HCT116 (cell line): ENCODE measurements around the gene HEMGN. TPM values are rescaled to one million over a fixed set of nuclear protein-coding genes. Genes with fewer than 3 reads are reported as not detected.

Experiments
- ATAC-seq: fragments of 200-7000 bp; cut with Tn5 transposase; 2 replicates; pipeline ENCODE4 v1.9.1; 2020; ENCODE audit warnings: mild to moderate bottlenecking, moderate library complexity
- BruUV-seq: library from RNA; stranded (reverse); fragments of 400-500 nt; replicated peaks from 2 replicates; lab custom pipeline; 2021; lab: Mats Ljungman, UMichigan
- CTCF ChIA-PET: fragments of 300-600 bp; sonication (Branson Sonifier 250); formaldehyde crosslinking; loops from one replicate; lab custom pipeline; 2021; ENCODE audit warnings: antibody characterized with exemption; lab: Charles Lee
- POLR2A ChIA-PET: fragments of 300-600, 350-600 bp; sonication (Branson Sonifier 250); formaldehyde crosslinking; loops from one replicate; lab custom pipeline; 2021; ENCODE audit warnings: antibody characterized with exemption; lab: Charles Lee
- RAD21 ChIA-PET, 2 experiments: fragments of 300-600 bp; sonication (Branson Sonifier 250); formaldehyde crosslinking; loops; one replicate each; lab custom pipeline; 2023; ENCODE audit warnings: low total read pairs in 2 of 2; ENCODE audit not compliant: uncharacterized antibody in 2 of 2, unreplicated experiment in 2 of 2, low non-redundant PET in 1 of 2; lab: Charles Lee
- DNase-seq: peaks from one replicate; pipeline ENCODE4 v3.0.0-alpha.2; 2010; ENCODE audit warnings: low read depth, low spot score
- H2AFZ ChIP-seq: fragments of 200-600 bp; shearing (Covaris generic), sonication (generic); 2 replicates; pipeline ENCODE4 v1.6.1; 2017; ENCODE audit warnings: low read depth, mixed run types, mixed read lengths, antibody characterized with exemption, low read length; ENCODE audit not compliant: poor library complexity, severe bottlenecking
- H3K27ac ChIP-seq: 2 replicates; pipeline ENCODE4 v1.5.1; 2012; ENCODE audit warnings: low read depth, low read length
- H3K27me3 ChIP-seq: fragments of 200-600 bp; sonication (generic); 2 replicates; pipeline ENCODE4 v1.6.1; 2016; ENCODE audit warnings: mixed run types, low read length, mixed read lengths; ENCODE audit not compliant: insufficient read depth
- H3K36me3 ChIP-seq, 2 experiments: fragments of 200-500 bp in 1 of 2; fragments of 200-600 bp in 1 of 2; sonication (Bioruptor generic) in 1 of 2; sonication (generic) in 1 of 2; 2 replicates each; pipeline versions ENCODE4 v1.5.1 to v1.6.1; 2014 to 2016; ENCODE audit warnings: low read length in 2 of 2, inconsistent platforms in 1 of 2, mixed read lengths in 1 of 2, mixed run types in 1 of 2; ENCODE audit not compliant: insufficient read depth in 2 of 2, control insufficient read depth in 1 of 2
- H3K4me1 ChIP-seq, 2 experiments: fragments of 200-600 bp in 1 of 2; sonication (generic) in 1 of 2; 2 replicates each; pipeline versions ENCODE4 v1.5.1 to v1.6.1; 2012 to 2017; ENCODE audit warnings: low read length in 2 of 2, inconsistent platforms in 1 of 2, mild to moderate bottlenecking in 1 of 2, mixed read lengths in 1 of 2, mixed run types in 1 of 2, moderate library complexity in 1 of 2; ENCODE audit not compliant: insufficient read depth in 2 of 2, control insufficient read depth in 1 of 2
- H3K4me2 ChIP-seq: fragments of 200-600 bp; sonication (generic); 2 replicates; pipeline ENCODE4 v1.6.1; 2017; ENCODE audit warnings: mixed run types, low read length, mixed read lengths
- H3K4me3 ChIP-seq, 2 experiments: fragments of 200-600 bp in 1 of 2; sonication (generic) in 1 of 2; replicated peaks in 1 of 2; 2 replicates each; pipeline ENCODE4 v1.5.1; 2011 to 2016; ENCODE audit warnings: low read length in 2 of 2, control low read depth in 1 of 2, low read depth in 1 of 2, mild to moderate bottlenecking in 1 of 2, mixed read lengths in 1 of 2, mixed run types in 1 of 2
- H3K79me2 ChIP-seq: fragments of 200-600 bp; sonication (generic); 2 replicates; pipeline ENCODE4 v1.6.1; 2017; ENCODE audit warnings: mild to moderate bottlenecking, mixed run types, low read length, moderate library complexity, mixed read lengths; ENCODE audit not compliant: insufficient read depth
- H3K9ac ChIP-seq: fragments of 200-600 bp; sonication (generic); 2 replicates; pipeline ENCODE4 v1.6.1; 2016; ENCODE audit warnings: low read length, mixed read lengths
- H3K9me2 ChIP-seq: fragments of 200-600 bp; sonication (generic), shearing (Covaris generic); 2 replicates; pipeline ENCODE4 v1.6.1; 2017; ENCODE audit warnings: mixed run types, mild to moderate bottlenecking, moderate library complexity; ENCODE audit not compliant: insufficient read depth
- H3K9me3 ChIP-seq, 2 experiments: fragments of 200-500 bp in 1 of 2; fragments of 200-600 bp in 1 of 2; sonication (Bioruptor generic) in 1 of 2; sonication (generic) in 1 of 2; 2 replicates each; pipeline ENCODE4 v1.6.1; 2014 to 2017; ENCODE audit warnings: low read length in 2 of 2, mixed read lengths in 2 of 2, inconsistent platforms in 1 of 2, low read depth in 1 of 2, mild to moderate bottlenecking in 1 of 2, mixed run types in 1 of 2, moderate library complexity in 1 of 2; ENCODE audit not compliant: control insufficient read depth in 1 of 2, insufficient read depth in 1 of 2
- H4K20me1 ChIP-seq: fragments of 200-600 bp; sonication (generic), shearing (Covaris generic); 2 replicates; pipeline ENCODE4 v1.6.1; 2017; ENCODE audit warnings: mixed run types, mild to moderate bottlenecking, moderate library complexity; ENCODE audit not compliant: insufficient read depth
- CBX3 ChIP-seq: IDR thresholded peaks from 2 replicates; pipeline ENCODE4 v1.6.1; 2012; ENCODE audit warnings: low read depth
- FOSL1 ChIP-seq: IDR thresholded peaks from 2 replicates; pipeline ENCODE4 v1.6.1; 2012; ENCODE audit warnings: low read depth
- MAX ChIP-seq: IDR thresholded peaks from 2 replicates; pipeline ENCODE4 v1.6.1; 2012
- SRF ChIP-seq: IDR thresholded peaks from 2 replicates; pipeline ENCODE4 v1.6.1; 2012; ENCODE audit warnings: low read depth
- TCF7L2 ChIP-seq: IDR thresholded peaks from 2 replicates; pipeline ENCODE4 v1.7.0; 2011; ENCODE audit warnings: borderline replicate concordance, inconsistent platforms; ENCODE audit not compliant: insufficient read depth, insufficient read length; ENCODE audit errors: extremely low read depth
- YY1 ChIP-seq: IDR thresholded peaks from 2 replicates; pipeline ENCODE4 v1.6.1; 2011; ENCODE audit warnings: low read length, low read depth, moderate library complexity, mild to moderate bottlenecking; ENCODE audit not compliant: insufficient replicate concordance; ENCODE audit errors: extremely low read depth
- intact Hi-C: fragments of 100-400 bp; cut with micrococcal nuclease; formaldehyde crosslinking; loops from 2 replicates; pipeline ENCODE4 v1.10.0; 2022
- total RNA-seq: library from RNA; stranded (reverse); gene quantifications from one replicate; pipeline ENCODE4 v1.2.1, GENCODE V29; 2021; ENCODE audit not compliant: unreplicated experiment
- TF ChIP-seq, protein P1 (sequence below): IDR thresholded peaks from 2 replicates; pipeline ENCODE4 v1.6.1; 2011; ENCODE audit warnings: mild to moderate bottlenecking, low read length, moderate library complexity; ENCODE audit not compliant: insufficient replicate concordance; ENCODE audit errors: extremely low read depth
- TF ChIP-seq, protein P2 (sequence below): IDR thresholded peaks from 2 replicates; pipeline ENCODE4 v1.6.1; 2012; ENCODE audit warnings: low read depth

HEMGN gene
- total RNA-seq, 1 experiment from 2014 or later = not detected

- CTCF ChIA-PET = no interaction called here
- POLR2A ChIA-PET = no interaction called here
- Histone ChIP-seq H3K27ac (no peak overlapping the region), H3K4me2 (no peak overlapping the region), H3K79me2 (peaks cover 12% of the 10 kb centered on the region; the same call in 1 of the 2 replicates), H3K9me3 (no peaks in the 10 kb centered on the region), H3K9me2 (no peaks in the 10 kb centered on the region), H3K4me3 (no peak overlapping the region), H3K36me3 (no peaks in the 10 kb centered on the region), H3K9ac (no peak overlapping the region), H2AFZ (no peak overlapping the region), H4K20me1 (no peaks in the 10 kb centered on the region), H3K4me1 (peaks cover 4 to 17% of the 10 kb centered on the region in 2 experiments; a peak in 3 of 4 replicates), H3K27me3 (no peaks in the 10 kb centered on the region)
- RAD21 ChIA-PET = no interaction called here
- ATAC-seq (no peak), DNase-seq (no peak)
- intact Hi-C loops = no loop called here
- TF ChIP-seq FOSL1 (no peak), SRF (no peak), MAX (no peak)
- no TSS peak for BruUV-seq
These were observed 18.7 kb downstream of the HEMGN start for GRCh38 chr9:97919217-97919813.

DNA sequence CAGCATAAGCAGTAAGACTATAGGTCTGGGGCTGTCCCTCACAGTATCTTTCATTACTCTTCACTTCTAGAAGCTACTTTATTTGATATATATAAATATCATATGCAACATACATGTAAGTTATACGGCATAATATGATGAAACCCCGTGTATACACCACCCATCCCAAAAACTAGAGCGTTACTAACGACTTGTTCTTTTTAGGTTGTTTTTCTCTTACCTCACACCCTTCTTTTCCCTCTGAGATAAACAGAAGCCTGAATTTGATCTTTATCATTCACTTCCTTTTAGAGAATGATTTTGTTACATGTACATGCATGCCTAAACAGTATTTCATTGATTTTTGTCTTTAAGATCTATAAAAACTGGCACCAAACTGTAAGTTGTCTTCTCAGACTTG, 19.4 kb downstream of the HEMGN start:
- Histone ChIP-seq H3K27ac (no peak overlapping the region), H3K9ac (no peak overlapping the region), H3K9me2 (no peaks in the 10 kb centered on the region), H2AFZ (no peak overlapping the region), H4K20me1 (no peaks in the 10 kb centered on the region), H3K4me3 (no peak overlapping the region), H3K4me1 (peaks cover 4 to 12% of the 10 kb centered on the region in 2 experiments; a peak in 3 of 4 replicates), H3K36me3 (no peaks in the 10 kb centered on the region), H3K27me3 (no peaks in the 10 kb centered on the region), H3K4me2 (no peak overlapping the region), H3K79me2 (peaks cover 12% of the 10 kb centered on the region; the same call in 1 of the 2 replicates), H3K9me3 (no peaks in the 10 kb centered on the region)
- no TSS peak for BruUV-seq
- POLR2A ChIA-PET = no interaction called here
- TF ChIP-seq, protein P1, sequence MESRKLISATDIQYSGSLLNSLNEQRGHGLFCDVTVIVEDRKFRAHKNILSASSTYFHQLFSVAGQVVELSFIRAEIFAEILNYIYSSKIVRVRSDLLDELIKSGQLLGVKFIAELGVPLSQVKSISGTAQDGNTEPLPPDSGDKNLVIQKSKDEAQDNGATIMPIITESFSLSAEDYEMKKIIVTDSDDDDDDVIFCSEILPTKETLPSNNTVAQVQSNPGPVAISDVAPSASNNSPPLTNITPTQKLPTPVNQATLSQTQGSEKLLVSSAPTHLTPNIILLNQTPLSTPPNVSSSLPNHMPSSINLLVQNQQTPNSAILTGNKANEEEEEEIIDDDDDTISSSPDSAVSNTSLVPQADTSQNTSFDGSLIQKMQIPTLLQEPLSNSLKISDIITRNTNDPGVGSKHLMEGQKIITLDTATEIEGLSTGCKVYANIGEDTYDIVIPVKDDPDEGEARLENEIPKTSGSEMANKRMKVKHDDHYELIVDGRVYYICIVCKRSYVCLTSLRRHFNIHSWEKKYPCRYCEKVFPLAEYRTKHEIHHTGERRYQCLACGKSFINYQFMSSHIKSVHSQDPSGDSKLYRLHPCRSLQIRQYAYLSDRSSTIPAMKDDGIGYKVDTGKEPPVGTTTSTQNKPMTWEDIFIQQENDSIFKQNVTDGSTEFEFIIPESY = no peak
- TF ChIP-seq CBX3 (no peak), YY1 (no peak), TCF7L2 (no peak)
- TF ChIP-seq, protein P2, sequence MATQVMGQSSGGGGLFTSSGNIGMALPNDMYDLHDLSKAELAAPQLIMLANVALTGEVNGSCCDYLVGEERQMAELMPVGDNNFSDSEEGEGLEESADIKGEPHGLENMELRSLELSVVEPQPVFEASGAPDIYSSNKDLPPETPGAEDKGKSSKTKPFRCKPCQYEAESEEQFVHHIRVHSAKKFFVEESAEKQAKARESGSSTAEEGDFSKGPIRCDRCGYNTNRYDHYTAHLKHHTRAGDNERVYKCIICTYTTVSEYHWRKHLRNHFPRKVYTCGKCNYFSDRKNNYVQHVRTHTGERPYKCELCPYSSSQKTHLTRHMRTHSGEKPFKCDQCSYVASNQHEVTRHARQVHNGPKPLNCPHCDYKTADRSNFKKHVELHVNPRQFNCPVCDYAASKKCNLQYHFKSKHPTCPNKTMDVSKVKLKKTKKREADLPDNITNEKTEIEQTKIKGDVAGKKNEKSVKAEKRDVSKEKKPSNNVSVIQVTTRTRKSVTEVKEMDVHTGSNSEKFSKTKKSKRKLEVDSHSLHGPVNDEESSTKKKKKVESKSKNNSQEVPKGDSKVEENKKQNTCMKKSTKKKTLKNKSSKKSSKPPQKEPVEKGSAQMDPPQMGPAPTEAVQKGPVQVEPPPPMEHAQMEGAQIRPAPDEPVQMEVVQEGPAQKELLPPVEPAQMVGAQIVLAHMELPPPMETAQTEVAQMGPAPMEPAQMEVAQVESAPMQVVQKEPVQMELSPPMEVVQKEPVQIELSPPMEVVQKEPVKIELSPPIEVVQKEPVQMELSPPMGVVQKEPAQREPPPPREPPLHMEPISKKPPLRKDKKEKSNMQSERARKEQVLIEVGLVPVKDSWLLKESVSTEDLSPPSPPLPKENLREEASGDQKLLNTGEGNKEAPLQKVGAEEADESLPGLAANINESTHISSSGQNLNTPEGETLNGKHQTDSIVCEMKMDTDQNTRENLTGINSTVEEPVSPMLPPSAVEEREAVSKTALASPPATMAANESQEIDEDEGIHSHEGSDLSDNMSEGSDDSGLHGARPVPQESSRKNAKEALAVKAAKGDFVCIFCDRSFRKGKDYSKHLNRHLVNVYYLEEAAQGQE = no peak
- intact Hi-C loops = no loop called here
- CTCF ChIA-PET = no interaction called here
- DNase-seq (no peak), ATAC-seq (no peak)
- RAD21 ChIA-PET = no interaction called here
